GM12878 (cell line): ENCODE results near the gene IQGAP2. TPM values are rescaled to one million over a fixed set of nuclear protein-coding genes. Genes with fewer than 3 reads are reported as not detected.

ENCODE experiments used
- ATAC-seq: fragments of 200-7000 bp; cut with Tn5 transposase; 3 replicates; pipeline ENCODE4 v1.9.1; 2020; ENCODE audit warnings: mild to moderate bottlenecking, moderate library complexity
- BruUV-seq: library from RNA; stranded (reverse); fragments of 400-500 nt; replicated peaks from 2 replicates; lab custom pipeline; 2021; lab: Mats Ljungman, UMichigan
- CTCF ChIA-PET: fragments of 300-600 bp; sonication (Branson Sonifier 250); formaldehyde crosslinking; extraction: SDS; loops from one replicate; lab custom pipeline; 2021; ENCODE audit warnings: inconsistent platforms; lab: Yijun Ruan, JAX
- POLR2A ChIA-PET: fragments of 350-600 bp; formaldehyde crosslinking; extraction: SDS; loops from one replicate; lab custom pipeline; 2021; ENCODE audit warnings: inconsistent platforms; lab: Charles Lee
- RAD21 ChIA-PET: fragments of 300-600 bp; sonication (Branson Sonifier 250); formaldehyde crosslinking; loops from one replicate; lab custom pipeline; 2023; ENCODE audit warnings: antibody characterized with exemption; ENCODE audit not compliant: unreplicated experiment; lab: Charles Lee
- SMC1A ChIA-PET: fragments of 300-600 bp; sonication (Branson Sonifier 250); formaldehyde crosslinking; loops from one replicate; lab custom pipeline; 2023; ENCODE audit not compliant: unreplicated experiment, uncharacterized antibody; lab: Charles Lee
- DNase-seq: peaks from one replicate; pipeline ENCODE4 v3.0.0-alpha.2; 2011; ENCODE audit warnings: low read depth, low spot score
- FAIRE-seq: peaks from 3 replicates; lab custom pipeline; 2011; peaks lifted over from hg19 to GRCh38; lab: Jason Lieb, UNC
- H2AFZ ChIP-seq: 2 replicates; pipeline ENCODE4 v1.6.0; 2011; ENCODE audit warnings: low read depth, low read length, control low read depth; ENCODE audit not compliant: control insufficient read depth
- H3K27ac ChIP-seq: 2 replicates; pipeline ENCODE4 v1.5.1; 2011; ENCODE audit warnings: control low read depth; ENCODE audit not compliant: control insufficient read depth, insufficient read depth
- H3K27me3 ChIP-seq, 2 experiments: replicated peaks in 1 of 2; 2 replicates each; pipeline versions ENCODE4 v1.6.0 to v1.6.1; 2011; ENCODE audit warnings: low read length in 1 of 2; ENCODE audit not compliant: control insufficient read depth in 2 of 2, insufficient read depth in 2 of 2
- H3K36me3 ChIP-seq, 2 experiments: 2 replicates each; pipeline ENCODE4 v1.5.1; 2011; ENCODE audit warnings: low read length in 1 of 2; ENCODE audit not compliant: control insufficient read depth in 2 of 2, insufficient read depth in 2 of 2
- H3K4me1 ChIP-seq: 2 replicates; pipeline ENCODE4 v1.6.1; 2011; ENCODE audit warnings: mild to moderate bottlenecking, low read length, moderate library complexity, mixed read lengths; ENCODE audit not compliant: control insufficient read depth, insufficient read depth
- H3K4me2 ChIP-seq: 2 replicates; pipeline ENCODE4 v1.6.0; 2011; ENCODE audit warnings: control low read depth; ENCODE audit not compliant: control insufficient read depth, insufficient read depth
- H3K4me3 ChIP-seq: fragments of 200-600 bp; sonication (generic); 2 replicates; pipeline ENCODE4 v1.5.1; 2016
- H3K79me2 ChIP-seq: 2 replicates; pipeline ENCODE4 v1.6.0; 2011; ENCODE audit warnings: low read length; ENCODE audit not compliant: control insufficient read depth, insufficient read depth
- H3K9ac ChIP-seq: 2 replicates; pipeline ENCODE4 v1.8.0; 2011; ENCODE audit warnings: low read length, control low read depth, mixed read lengths; ENCODE audit not compliant: control insufficient read depth, insufficient read depth
- H3K9me3 ChIP-seq: replicated peaks from 3 replicates; pipeline ENCODE4 v1.5.1; 2011; ENCODE audit warnings: mild to moderate bottlenecking, low read length; ENCODE audit not compliant: control insufficient read depth, insufficient read depth
- H4K20me1 ChIP-seq: 2 replicates; pipeline ENCODE4 v1.6.0; 2011; ENCODE audit not compliant: control insufficient read depth, insufficient read depth
- ASH2L ChIP-seq: fragments of 300-600, 200-600 bp; sonication (generic); IDR thresholded peaks from 2 replicates; pipeline ENCODE4 v1.6.1; 2017; ENCODE audit warnings: low read depth, mild to moderate bottlenecking, borderline replicate concordance
- BRCA1 ChIP-seq: IDR thresholded peaks from 2 replicates; pipeline ENCODE4 v1.6.1; 2011; ENCODE audit warnings: low read depth, low read length, improper control_type of control experiment
- CEBPZ ChIP-seq: fragments of 150-350 bp; IDR thresholded peaks from 2 replicates; pipeline ENCODE4 v1.6.1; 2016; ENCODE audit warnings: low read depth, low read length
- ELK1 ChIP-seq: IDR thresholded peaks from 2 replicates; pipeline ENCODE4 v1.6.1; 2012; ENCODE audit warnings: low read depth, low read length, improper control_type of control experiment
- ESRRA ChIP-seq: IDR thresholded peaks from 2 replicates; pipeline ENCODE4 v1.6.1; 2012; ENCODE audit warnings: mild to moderate bottlenecking, low read length, improper control_type of control experiment
- FOS ChIP-seq: IDR thresholded peaks from 3 replicates; pipeline ENCODE4 v1.6.1; 2011; ENCODE audit warnings: borderline replicate concordance; ENCODE audit not compliant: insufficient read length; ENCODE audit errors: extremely low read depth
- LARP7 ChIP-seq: fragments of 450-650 bp; IDR thresholded peaks from 2 replicates; pipeline ENCODE4 v1.6.1; 2017; ENCODE audit warnings: mild to moderate bottlenecking
- SUZ12 ChIP-seq: fragments of 200-600 bp; sonication (generic); IDR thresholded peaks from one replicate; pipeline ENCODE4 v1.6.1; 2018; ENCODE audit warnings: antibody characterized with exemption, mild to moderate bottlenecking; ENCODE audit not compliant: unreplicated experiment
- TAF1 ChIP-seq: IDR thresholded peaks from 2 replicates; pipeline ENCODE4 v1.6.1; 2011; ENCODE audit warnings: mild to moderate bottlenecking, low read depth, low read length, borderline replicate concordance
- TARDBP ChIP-seq: IDR thresholded peaks from 2 replicates; pipeline ENCODE4 v1.6.1; 2016; ENCODE audit warnings: borderline replicate concordance
- USF2 ChIP-seq: IDR thresholded peaks from 2 replicates; pipeline ENCODE4 v1.6.1; 2011; ENCODE audit warnings: low read depth, low read length, improper control_type of control experiment, borderline replicate concordance
- WGBS: methylation state at CpG from one replicate; pipeline ENCODE4 v1.1.6; 2016; ENCODE audit warnings: low lambda C conversion rate; ENCODE audit not compliant: insufficient replicate concordance, insufficient coverage; ENCODE audit errors: missing lambda C conversion rate; 5-methylcytosine and 5-hydroxymethylcytosine counted together
- in situ Hi-C: fragments of 300-500 bp; cut with MboI; formaldehyde crosslinking; loops from 9 replicates; pipeline ENCODE4 v1.14.3; 2018; ENCODE audit warnings: mixed read lengths
- intact Hi-C: fragments of 100-400 bp; cut with micrococcal nuclease; formaldehyde crosslinking; loops from one replicate; pipeline ENCODE4 v1.14.2; 2022; ENCODE audit not compliant: unreplicated experiment
- polyA plus RNA-seq, 11 experiments: library from polyadenylated mRNA; depleted of rRNA in 4 of 11; unstranded in 6 of 11; stranded (reverse) in 5 of 11; fragments of >200 nt; fragmentation: Nextera tagmentation in 4 of 11; fragmentation: Illumina TruSeq in 1 of 11; extraction: Ambion mirVana in 4 of 11; extraction: Trizol in 1 of 11; gene quantifications; 1 replicate in 1 of 11; 2 replicates in 10 of 11; pipeline versions ENCODE4 v1.2.1 to v1.2.3, GENCODE V29; 2011 to 2016; ENCODE audit warnings: inconsistent platforms in 2 of 11, missing spikeins in 2 of 11, low read depth in 1 of 11
- total RNA-seq, 4 experiments: library from RNA; depleted of rRNA in 3 of 4; stranded (reverse); fragments of >200 nt in 3 of 4; fragmentation: Illumina TruSeq in 1 of 4; extraction: Trizol in 1 of 4; gene quantifications; 2 replicates each; pipeline versions ENCODE4 v1.2.1 to v1.2.3, GENCODE V29; 2013 to 2021

IQGAP2 gene
- total and polyA plus RNA-seq, 10 of the 15 experiments (the other 5 are each of a cell fraction or from before 2014, with no cell fraction given), result 14.5 to 41.4 (median 21.8) TPM

- Histone ChIP-seq H3K4me2 (no peak overlapping the region), H3K9ac (no peak overlapping the region), H4K20me1 (no peaks in the 10 kb centered on the region), H3K36me3 (no peaks in the 10 kb centered on the region), H2AFZ (no peak overlapping the region), H3K4me1 (peaks cover 3% of the 10 kb centered on the region; the same call in 1 of the 2 replicates), H3K9me3 (no peaks in the 10 kb centered on the region), H3K27me3 (no peaks in the 10 kb centered on the region), H3K79me2 (no peaks in the 10 kb centered on the region; the same call in 1 of the 2 replicates), H3K4me3 (no peak overlapping the region), H3K27ac (no peak overlapping the region)
- no TSS peak for BruUV-seq
- 69% methylated on average over 2 of the region's 2 CpGs for WGBS
- ATAC-seq, result no peak
- in situ Hi-C loops, result no loop called here
- ChIA-PET CTCF (interaction anchor here (1.0 to 1.3 kb wide), 4 partner anchors 17 to 124 kb away, joined by 3 to 4 read pairs (median 4); partner anchors contain the start of gene IQGAP2), RAD21 (no interaction called here), SMC1A (interaction anchor here (1.4 kb wide), 1 partner anchor 16 kb away, joined by 5 read pairs; no protein-coding TSS in a partner anchor), POLR2A (no interaction called here)
- DNase-seq, result no peak
- TF ChIP-seq ELK1 (no peak), LARP7 (no peak), TAF1 (no peak)
- FAIRE-seq, result no peak
- intact Hi-C loops, result no loop called here
Observed at GRCh38 chr5:76526950-76527583, 124.0 kb downstream of the IQGAP2 start.

GRCh38 chr5:76527685-76528161, 124.6 kb downstream of the IQGAP2 start:
- ChIA-PET SMC1A (interaction anchor here (1.4 kb wide), 1 partner anchor 15 kb away, joined by 5 read pairs; no protein-coding TSS in a partner anchor), RAD21 (no interaction called here), CTCF (interaction anchor here (1.0 to 1.3 kb wide), 2 partner anchors 19 to 60 kb away, joined by 3 to 4 read pairs; no protein-coding TSS in a partner anchor), POLR2A (no interaction called here)
- no TSS peak for BruUV-seq
- intact Hi-C loops, result no loop called here
- Histone ChIP-seq H3K4me3 (no peak overlapping the region), H3K36me3 (no peaks in the 10 kb centered on the region), H3K9ac (no peak overlapping the region), H4K20me1 (no peaks in the 10 kb centered on the region), H3K4me1 (no peaks in the 10 kb centered on the region), H2AFZ (no peak overlapping the region), H3K27ac (no peak overlapping the region), H3K79me2 (no peaks in the 10 kb centered on the region; the same call in 1 of the 2 replicates), H3K4me2 (no peak overlapping the region), H3K27me3 (no peaks in the 10 kb centered on the region), H3K9me3 (no peaks in the 10 kb centered on the region)
- TF ChIP-seq USF2, result no peak
- no peak for TF ChIP-seq BRCA1
- no peak for TF ChIP-seq TARDBP
- TF ChIP-seq FOS, result no peak
- no peak for TF ChIP-seq SUZ12
- TF ChIP-seq ESRRA, result no peak
- no peak for TF ChIP-seq ASH2L
- TF ChIP-seq CEBPZ, result no peak
- WGBS, result 50% methylated on average over 2 of the region's 2 CpGs
- in situ Hi-C loops, result no loop called here
- no peak for ATAC-seq
- no peak for DNase-seq
- no peak for FAIRE-seq
